DOHH2 (cell line): Measurements from ENCODE around the gene ABCB7.

Experiments
- CTCF ChIP-seq: fragments of 200-600 bp; sonication (generic); IDR thresholded peaks from one replicate; pipeline ENCODE4 v1.5.1; 2014; ENCODE audit warnings: antibody characterized with exemption, mild to moderate bottlenecking, low read depth, low read length; ENCODE audit not compliant: poor library complexity, severe bottlenecking
- EZH2phosphoT487 ChIP-seq: fragments of 200-600 bp; sonication (generic); IDR thresholded peaks from 2 replicates; pipeline ENCODE4 v1.6.1; 2017; ENCODE audit warnings: borderline replicate concordance, mild to moderate bottlenecking, antibody characterized with exemption, low read length, moderate library complexity, mixed read lengths

GRCh38 chrX:75151827-75152592 is 4.1 kb downstream of the ABCB7 start:
- no peak for TF ChIP-seq CTCF
- no peak for TF ChIP-seq EZH2phosphoT487
